Measurements from ENCODE around the gene FAM81B.
"Not testable (repeated sequence)": the region's sequence is repeated elsewhere in the genome, so short reads cannot be mapped to it uniquely, and the experiment has no call there.

The FAM81B gene

GRCh38 chr5:95390812-95391492, at the start of gene FAM81B:
Gene FAM81B (plus strand): TSS chr5:95391366. CDS start chr5:95391390, 24 bp downstream.
- DNase-seq (ENCODE audit: low read depth in 2 of 2), result no peak

- DNase-seq (ENCODE audit: low read depth in 2 of 2), result not testable (repeated sequence)
Observed at GRCh38 chr5:95341444-95341843, 49.7 kb upstream of the FAM81B start.

DNA sequence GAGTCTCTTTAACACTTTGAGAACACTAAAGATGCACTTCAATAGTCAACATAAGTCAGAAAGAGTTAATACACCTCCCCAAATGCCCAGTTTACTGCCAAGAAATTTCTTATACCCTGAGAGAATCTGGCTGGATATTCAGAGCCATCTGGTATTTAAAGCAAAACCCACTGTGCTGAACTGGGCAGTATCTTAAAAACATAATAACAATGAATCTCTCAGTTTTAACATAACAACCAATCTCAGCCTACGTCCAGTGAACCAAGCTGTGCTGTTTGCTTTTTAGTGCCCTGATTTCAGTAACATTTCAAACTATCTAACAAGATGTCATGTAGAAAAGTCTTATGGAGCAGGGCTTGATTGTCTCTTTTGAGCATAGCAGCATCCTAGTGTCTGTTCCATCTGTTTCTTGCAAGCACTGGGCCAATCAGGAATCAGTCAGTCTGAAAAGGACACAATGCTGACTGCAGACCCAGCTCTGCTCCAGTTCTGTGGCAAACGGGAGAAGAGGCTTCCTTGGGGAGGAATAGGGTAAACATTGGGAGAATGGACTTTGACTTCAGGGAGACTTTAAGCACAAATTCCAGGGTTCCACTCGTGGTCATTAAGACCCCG, 43.6 kb upstream of the FAM81B start:
- no peak for DNase-seq (ENCODE audit: low read depth in 2 of 2)

DNA sequence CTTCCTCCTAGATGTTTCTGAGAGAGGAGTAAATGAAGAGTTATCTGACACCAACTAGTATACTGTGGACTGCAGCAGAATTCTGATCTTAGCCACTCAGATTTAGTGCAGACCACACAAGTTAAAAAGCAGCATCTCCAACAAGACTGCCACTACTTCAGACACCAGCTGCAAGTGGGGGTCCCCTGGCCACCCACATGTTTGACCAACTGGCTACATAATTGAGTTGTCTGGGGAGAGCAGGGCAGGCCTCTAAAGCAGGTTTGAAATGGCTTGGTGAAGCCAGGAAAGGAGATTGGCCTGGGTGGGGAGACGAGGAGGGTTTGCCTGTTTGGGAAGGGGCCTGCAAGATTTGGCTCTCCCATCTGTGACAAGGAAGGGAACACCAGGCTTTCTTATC, 40.5 kb upstream of the FAM81B start:
- DNase-seq (ENCODE audit: low read depth in 2 of 2), result no peak

- DNase-seq (ENCODE audit: low read depth in 2 of 2), result no peak
Observed at GRCh38 chr5:95352691-95353090, 38.5 kb upstream of the FAM81B start.

DNA sequence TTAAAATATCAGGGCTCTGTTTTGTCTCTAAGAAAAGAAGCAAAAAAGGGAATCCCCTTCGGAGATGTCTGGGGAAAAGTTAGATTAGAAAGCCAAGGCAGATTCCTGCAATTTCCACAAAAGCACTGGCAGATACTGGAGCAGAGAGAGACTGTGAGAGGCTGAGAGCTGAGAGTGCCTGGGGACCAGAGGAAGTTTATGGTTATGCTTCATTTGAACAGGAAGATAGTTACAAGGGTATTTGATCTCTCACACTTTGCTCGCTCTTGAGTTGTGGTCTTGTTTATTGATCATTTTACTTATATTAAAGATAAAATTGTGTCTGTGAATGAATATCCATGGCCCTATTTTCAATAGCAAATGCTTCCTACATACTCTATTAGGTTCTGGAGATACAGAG, 32.8 kb upstream of the FAM81B start:
- DNase-seq (ENCODE audit: low read depth in 2 of 2), result no peak

DNA sequence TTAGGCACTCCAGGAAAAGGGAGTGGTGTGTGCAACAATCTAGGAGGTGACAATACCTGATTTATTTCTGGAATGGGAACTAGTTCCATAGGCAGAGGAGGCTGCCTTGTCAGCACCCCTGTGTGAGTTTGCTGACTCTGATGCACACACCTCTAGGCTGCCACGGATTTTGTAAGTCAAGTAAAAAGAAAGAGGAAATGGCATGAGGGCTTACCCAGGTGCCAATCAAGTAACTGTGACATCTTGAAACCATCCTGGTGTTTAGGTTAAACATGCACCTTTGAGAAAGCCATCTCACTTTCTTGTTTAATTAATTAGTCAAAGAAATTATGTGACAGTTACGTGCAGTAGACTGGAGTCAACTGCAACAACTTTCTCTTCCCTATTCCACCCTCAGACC, 32.3 kb upstream of the FAM81B start:
- DNase-seq (ENCODE audit: low read depth in 2 of 2), result no peak

DNA sequence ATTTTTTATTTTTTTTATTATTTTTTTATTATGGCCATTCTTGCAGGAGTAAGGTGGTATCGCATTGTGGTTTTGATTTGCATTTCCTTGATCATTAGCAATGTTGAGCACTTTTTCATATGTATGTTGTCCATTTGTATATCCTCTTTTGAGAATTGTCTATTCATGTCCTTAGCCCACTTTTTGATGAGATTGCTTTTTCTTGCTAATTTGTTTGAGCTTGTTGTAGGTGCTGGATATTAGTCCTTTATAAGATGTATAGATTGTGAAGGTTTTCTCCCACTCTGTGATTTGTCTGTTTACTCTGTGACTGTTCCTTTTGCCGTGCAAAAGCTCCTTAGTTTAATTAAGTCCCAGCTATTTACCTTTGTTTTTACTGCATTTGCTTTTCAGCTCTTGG, 30.5 kb upstream of the FAM81B start:
- DNase-seq (ENCODE audit: low read depth in 2 of 2), result not testable (repeated sequence)

- DNase-seq (ENCODE audit: low read depth in 2 of 2), result no peak
Observed at GRCh38 chr5:95365302-95366095, 25.7 kb upstream of the FAM81B start.

- no peak for DNase-seq (ENCODE audit: low read depth in 2 of 2)
Observed at GRCh38 chr5:95369782-95370181, 21.4 kb upstream of the FAM81B start.

- no peak for DNase-seq (ENCODE audit: low read depth in 2 of 2)
Observed at GRCh38 chr5:95374061-95374460, 17.1 kb upstream of the FAM81B start.

DNA sequence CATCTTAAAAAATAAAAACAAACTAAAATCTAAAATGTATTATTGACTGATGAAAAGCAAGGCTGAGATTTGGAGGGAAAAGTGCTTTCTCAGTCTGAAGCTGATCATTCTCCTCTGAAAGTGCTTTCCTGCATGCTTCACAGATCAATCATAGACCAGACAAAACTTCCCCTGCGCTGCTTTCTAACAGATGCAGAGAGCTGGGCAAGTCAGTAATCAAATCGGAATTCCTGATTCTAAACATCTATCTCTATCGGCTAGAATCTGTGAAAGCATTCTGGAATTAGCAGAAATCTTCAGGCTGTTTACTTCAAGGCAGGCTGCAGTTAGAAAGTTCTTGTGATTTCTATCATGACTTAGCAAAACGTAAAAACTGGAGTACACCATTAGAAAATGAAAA, 15.6 kb upstream of the FAM81B start:
- no peak for DNase-seq (ENCODE audit: low read depth in 2 of 2)

DNA sequence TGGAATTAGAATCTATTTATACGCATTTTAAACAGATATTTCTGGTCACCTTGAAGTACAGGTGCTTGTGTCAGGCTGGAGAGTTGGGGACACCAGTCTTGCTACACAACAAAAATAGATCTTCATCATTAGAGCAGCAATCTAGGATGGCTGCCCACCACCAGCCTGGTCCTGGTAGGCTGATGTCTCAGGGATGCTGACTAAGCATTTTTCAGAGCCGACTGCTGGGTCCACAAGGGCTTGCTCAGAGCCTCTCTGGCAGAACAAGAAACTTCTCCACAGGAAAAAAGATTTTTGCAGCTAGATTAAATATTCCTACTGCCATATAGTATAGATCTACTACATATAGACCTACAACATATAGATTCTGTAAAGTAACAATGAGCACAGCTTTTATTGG, 12.0 kb upstream of the FAM81B start:
- DNase-seq (ENCODE audit: low read depth in 2 of 2), result no peak

DNA sequence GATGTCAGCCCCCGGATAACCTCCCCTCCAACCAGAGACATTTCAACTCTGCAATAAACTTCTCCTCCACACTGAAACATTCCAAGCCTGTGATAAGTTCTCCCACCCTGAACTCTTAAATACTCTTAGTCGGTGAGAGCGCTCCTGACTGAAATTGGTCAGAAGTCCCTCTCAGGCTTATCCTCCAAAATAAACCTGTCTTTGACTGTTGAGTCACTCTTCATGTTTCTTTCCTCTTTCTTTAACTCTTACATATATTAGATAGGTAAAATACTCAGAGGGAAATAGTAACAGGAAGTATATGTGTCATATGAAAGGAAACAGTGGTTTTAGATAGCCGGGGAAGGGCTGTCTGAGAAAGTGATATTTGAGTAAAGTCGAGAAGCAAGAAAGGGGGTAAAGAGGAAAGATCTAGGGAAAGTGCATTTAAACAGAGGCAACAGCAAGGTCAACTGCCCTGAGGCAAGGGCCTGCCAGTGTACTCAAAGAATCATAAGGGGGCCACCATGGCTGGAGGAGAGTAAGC, 11.0 kb upstream of the FAM81B start:
- no peak for DNase-seq (ENCODE audit: low read depth in 2 of 2)

GRCh38 chr5:95382801-95383200, 8.4 kb upstream of the FAM81B start:
- no peak for DNase-seq (ENCODE audit: low read depth in 2 of 2)

DNA sequence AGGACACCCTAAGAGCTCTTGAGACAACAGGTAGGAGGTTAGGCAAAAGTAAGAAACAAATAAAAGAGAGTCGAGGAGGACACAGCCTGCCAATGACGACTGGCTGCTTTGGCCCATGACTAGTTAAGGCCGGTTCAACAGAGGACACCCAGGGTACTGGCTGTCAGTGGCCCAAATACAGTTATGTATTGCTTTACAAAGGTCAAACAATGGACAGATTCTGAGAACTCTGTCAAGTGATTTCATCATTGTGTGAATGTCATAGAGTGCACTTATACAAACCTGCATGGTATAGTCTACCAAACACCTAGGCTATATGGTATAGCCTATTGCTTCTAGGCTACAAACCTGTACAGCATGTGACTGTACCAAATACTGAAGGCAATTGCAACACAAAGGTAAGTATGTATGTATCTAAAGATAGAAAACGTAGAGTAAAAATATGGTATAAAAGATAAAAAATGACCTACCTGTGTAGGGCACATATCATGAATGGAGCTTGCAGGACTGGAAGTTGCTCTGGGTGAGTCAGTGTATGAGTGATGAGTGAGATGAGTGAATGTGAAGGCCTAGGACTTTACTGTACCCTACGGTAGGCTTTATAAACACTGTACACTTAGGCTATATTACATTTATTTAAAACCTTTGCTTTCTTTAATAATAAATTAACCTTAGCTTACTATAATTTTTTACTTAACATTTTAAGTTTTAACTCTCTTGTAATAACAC, 6.5 kb upstream of the FAM81B start:
- DNase-seq (ENCODE audit: low read depth in 2 of 2), result no peak

- DNase-seq (ENCODE audit: low read depth in 2 of 2), result no peak
Observed at GRCh38 chr5:95385334-95385733, 5.8 kb upstream of the FAM81B start.

DNA sequence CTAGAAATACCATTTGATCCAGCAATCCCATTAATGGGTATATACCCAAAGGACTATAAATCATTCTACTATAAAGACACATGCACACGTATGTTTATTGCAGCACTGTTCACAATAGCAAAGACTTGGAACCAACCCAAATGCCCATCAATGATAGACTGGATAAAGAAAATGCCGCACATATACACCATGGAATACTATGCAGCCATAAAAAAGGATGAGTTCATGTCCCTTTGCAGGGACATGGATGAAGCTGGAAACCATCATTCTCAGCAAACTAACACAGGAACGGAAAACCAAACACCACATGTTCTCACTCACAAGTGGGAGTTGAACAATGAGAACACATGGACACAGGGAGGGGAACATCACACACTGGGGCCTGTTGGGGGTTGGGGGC, 799 bp downstream of the FAM81B start:
- not testable (repeated sequence) for DNase-seq (ENCODE audit: low read depth in 2 of 2)

DNA sequence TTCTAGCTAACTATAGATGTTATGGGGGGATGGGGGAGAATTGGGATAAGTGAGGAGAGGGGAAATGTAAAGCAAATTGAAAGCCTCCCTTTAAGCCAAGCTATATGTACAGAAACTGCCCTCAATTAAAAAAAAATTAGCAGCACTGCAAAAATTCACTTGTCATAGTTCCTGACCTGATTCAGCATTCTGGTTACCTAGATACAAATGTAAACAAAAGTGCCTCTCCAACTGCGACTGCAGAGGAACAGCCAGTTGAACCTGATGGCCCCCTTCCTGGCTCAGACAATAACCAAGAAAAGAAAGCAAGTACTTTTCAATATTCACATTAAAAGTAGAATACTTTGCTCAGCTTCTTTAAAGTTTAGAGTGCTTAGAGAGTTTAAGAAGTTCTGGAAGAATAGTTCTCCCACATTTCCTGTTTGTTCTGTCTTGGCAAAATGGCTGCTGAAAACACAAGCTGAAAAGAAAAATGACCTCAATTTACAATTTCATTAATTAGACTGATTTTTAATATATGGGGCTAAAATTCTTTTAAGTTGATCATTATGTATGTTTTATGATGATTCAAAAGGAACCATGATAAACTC, 1.5 kb downstream of the FAM81B start:
- no peak for DNase-seq (ENCODE audit: low read depth in 2 of 2)

GRCh38 chr5:95393279-95393678, 2.1 kb downstream of the FAM81B start:
- DNase-seq (ENCODE audit: low read depth in 2 of 2), result no peak

DNA sequence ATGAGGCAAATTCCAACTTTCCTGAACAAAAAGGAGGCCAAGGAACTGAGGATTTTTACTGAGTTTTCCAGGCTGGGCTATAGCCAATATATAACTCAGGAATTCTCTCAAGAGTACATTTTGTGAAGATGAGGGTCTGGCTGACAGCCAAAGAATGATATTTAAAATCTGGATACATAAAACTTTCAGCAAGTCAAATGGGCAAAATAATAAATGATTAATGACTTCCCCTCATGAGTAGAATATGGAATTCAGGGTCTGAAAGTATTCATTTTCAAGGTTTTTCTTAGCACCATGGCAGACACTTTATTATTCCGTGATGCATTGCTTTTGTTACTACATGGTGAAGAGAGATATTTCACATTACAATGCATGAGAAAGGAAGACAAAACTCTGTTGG, 7.8 kb downstream of the FAM81B start:
- DNase-seq (ENCODE audit: low read depth in 2 of 2), result no peak

- DNase-seq (ENCODE audit: low read depth in 2 of 2), result no peak
Observed at GRCh38 chr5:95401626-95402025, 10.5 kb downstream of the FAM81B start.
